ENCODE measurements around the gene SPDYE8. TPM values are rescaled to one million over a fixed set of nuclear protein-coding genes. Genes with fewer than 3 reads are reported as not detected.
"Not testable (repeated sequence)": the region's sequence is repeated elsewhere in the genome, so short reads cannot be mapped to it uniquely, and the experiment has no call there.

Gene SPDYE8, protein sequence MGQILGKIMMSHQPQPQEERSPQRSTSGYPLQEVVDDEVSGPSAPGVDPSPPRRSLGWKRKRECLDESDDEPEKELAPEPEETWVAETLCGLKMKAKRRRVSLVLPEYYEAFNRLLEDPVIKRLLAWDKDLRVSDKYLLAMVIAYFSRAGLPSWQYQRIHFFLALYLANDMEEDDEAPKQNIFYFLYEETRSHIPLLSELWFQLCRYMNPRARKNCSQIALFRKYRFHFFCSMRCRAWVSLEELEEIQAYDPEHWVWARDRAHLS
- under 1 TPM in 1 of 2 donors, not detected in 1; 0.06 TPM for total RNA-seq
- 1 to 10 TPM in 1 of 2 donors, under 1 TPM in 1; 0.36 to 1.6 TPM for polyA plus RNA-seq (ENCODE audit: insufficient read length in 2 of 2)
- long read RNA-seq, donor 1: 0 reads
- long read RNA-seq, donor 2: 0 reads
- long read RNA-seq, donor 3: 0 reads
- long read RNA-seq, donor 4: 0 reads

DNA sequence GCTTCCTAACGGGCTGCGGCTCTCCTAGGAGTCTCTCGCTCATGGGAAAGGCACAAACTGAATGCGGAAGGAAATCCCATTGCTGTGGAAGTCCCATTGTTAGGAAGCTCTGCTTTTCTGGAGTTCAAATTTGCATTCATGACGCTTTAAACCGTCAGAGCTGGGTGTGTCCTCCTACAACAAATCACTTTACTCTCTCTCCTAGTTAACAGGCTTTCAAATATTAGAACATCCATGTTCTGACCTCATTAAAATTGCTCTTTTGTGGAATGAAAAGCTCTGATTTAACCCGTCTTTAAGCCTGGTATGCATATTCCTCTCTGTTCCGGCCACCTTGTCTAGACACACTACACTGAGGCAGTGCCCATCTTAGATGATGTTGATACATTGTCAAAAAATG lies at the start of gene SPDYE8:
SPDYE8 (minus strand) TSS at position 101 of the 400 bp plus-strand sequence. CDS start 1,800 bp downstream, outside the sequence.
- H3K27me3 ChIP-seq (ENCODE audit: control insufficient read depth, insufficient read depth, low read length); H3K9me3 ChIP-seq (ENCODE audit: control insufficient read depth, insufficient read depth, low read length); H3K4me1 ChIP-seq (ENCODE audit: control insufficient read depth, insufficient read depth, low read length); DNase-seq (ENCODE audit: low read depth in 4 of 6, low spot score in 6 of 6); H3K4me3 ChIP-seq (ENCODE audit: low read depth, low read length); H3K36me3 ChIP-seq (ENCODE audit: control insufficient read depth, insufficient read depth, low read length); H3K27ac ChIP-seq (ENCODE audit: low read depth, low read length): not testable (repeated sequence)
- WGBS (ENCODE audit: insufficient coverage): no CpG with 5 or more reads among the region's 8 CpGs

DNA sequence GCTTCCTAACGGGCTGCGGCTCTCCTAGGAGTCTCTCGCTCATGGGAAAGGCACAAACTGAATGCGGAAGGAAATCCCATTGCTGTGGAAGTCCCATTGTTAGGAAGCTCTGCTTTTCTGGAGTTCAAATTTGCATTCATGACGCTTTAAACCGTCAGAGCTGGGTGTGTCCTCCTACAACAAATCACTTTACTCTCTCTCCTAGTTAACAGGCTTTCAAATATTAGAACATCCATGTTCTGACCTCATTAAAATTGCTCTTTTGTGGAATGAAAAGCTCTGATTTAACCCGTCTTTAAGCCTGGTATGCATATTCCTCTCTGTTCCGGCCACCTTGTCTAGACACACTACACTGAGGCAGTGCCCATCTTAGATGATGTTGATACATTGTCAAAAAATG lies 28.2 kb upstream of the SPDYE8 start, which contains the start of gene SPDYE11:
SPDYE11 (minus strand) TSS at position 101 of the 400 bp plus-strand sequence. CDS start 1,800 bp downstream, outside the sequence.
- not testable (repeated sequence) for H3K9me3 ChIP-seq (ENCODE audit: control insufficient read depth, insufficient read depth, low read length); H3K4me1 ChIP-seq (ENCODE audit: control insufficient read depth, insufficient read depth, low read length); H3K4me3 ChIP-seq (ENCODE audit: low read depth, low read length); H3K27ac ChIP-seq (ENCODE audit: low read depth, low read length); H3K36me3 ChIP-seq (ENCODE audit: control insufficient read depth, insufficient read depth, low read length); H3K27me3 ChIP-seq (ENCODE audit: control insufficient read depth, insufficient read depth, low read length); DNase-seq (ENCODE audit: low read depth in 4 of 6, low spot score in 6 of 6)
- WGBS (ENCODE audit: insufficient coverage): no CpG with 5 or more reads among the region's 8 CpGs

DNA sequence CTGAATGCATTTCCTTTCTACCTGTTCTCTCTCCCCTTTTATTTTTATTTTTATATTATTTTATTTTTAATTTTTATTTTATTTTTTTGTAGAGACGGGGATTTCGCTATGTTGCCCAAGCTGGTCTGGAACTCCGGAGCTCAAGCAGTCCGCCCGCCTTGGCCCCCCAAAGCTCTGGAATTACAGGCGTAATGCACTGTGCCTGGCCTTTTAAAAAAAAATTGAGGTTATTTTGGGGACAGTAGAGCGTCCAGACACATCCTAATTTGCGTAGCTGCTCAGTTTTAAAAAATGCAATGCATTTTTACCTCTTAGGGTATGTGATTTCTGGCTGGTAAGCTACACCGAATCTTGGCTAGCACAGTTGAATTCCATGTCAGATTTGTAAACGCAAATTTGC lies 23.1 kb downstream of the SPDYE8 start:
- H3K9me3 ChIP-seq (ENCODE audit: control insufficient read depth, insufficient read depth, low read length); H3K27me3 ChIP-seq (ENCODE audit: control insufficient read depth, insufficient read depth, low read length); H3K36me3 ChIP-seq (ENCODE audit: control insufficient read depth, insufficient read depth, low read length); H3K27ac ChIP-seq (ENCODE audit: low read depth, low read length); H3K4me1 ChIP-seq (ENCODE audit: control insufficient read depth, insufficient read depth, low read length): not testable (repeated sequence)
- peak in 1 of 6 donors; percentile 1 for DNase-seq (ENCODE audit: low read depth in 4 of 6, low spot score in 6 of 6)
- 18% methylated on average over 8 of the region's 10 CpGs for WGBS (ENCODE audit: insufficient coverage)
- H3K4me3 ChIP-seq (ENCODE audit: low read depth, low read length): peak overlapping the region; percentile 21

GRCh38 chr7:73005693-73006447 lies 23.7 kb downstream of the SPDYE8 start:
- H3K9me3 ChIP-seq (ENCODE audit: control insufficient read depth, insufficient read depth, low read length); H3K4me1 ChIP-seq (ENCODE audit: control insufficient read depth, insufficient read depth, low read length); H3K27me3 ChIP-seq (ENCODE audit: control insufficient read depth, insufficient read depth, low read length); H3K36me3 ChIP-seq (ENCODE audit: control insufficient read depth, insufficient read depth, low read length): not testable (repeated sequence)
- peak in 4 of 6 donors; percentile 64 to 94 (median 77) for DNase-seq (ENCODE audit: low read depth in 4 of 6, low spot score in 6 of 6)
- WGBS (ENCODE audit: insufficient coverage): 0% methylated on average over 25 of the region's 66 CpGs
- Histone ChIP-seq H3K27ac (ENCODE audit: low read depth, low read length) (peak overlapping the region; percentile 79), H3K4me3 (ENCODE audit: low read depth, low read length) (peak overlapping the region; percentile 55)

GRCh38 chr7:73005356-73005692 lies 24.2 kb downstream of the SPDYE8 start:
- WGBS (ENCODE audit: insufficient coverage): no CpG with 5 or more reads among the region's 30 CpGs

DNA sequence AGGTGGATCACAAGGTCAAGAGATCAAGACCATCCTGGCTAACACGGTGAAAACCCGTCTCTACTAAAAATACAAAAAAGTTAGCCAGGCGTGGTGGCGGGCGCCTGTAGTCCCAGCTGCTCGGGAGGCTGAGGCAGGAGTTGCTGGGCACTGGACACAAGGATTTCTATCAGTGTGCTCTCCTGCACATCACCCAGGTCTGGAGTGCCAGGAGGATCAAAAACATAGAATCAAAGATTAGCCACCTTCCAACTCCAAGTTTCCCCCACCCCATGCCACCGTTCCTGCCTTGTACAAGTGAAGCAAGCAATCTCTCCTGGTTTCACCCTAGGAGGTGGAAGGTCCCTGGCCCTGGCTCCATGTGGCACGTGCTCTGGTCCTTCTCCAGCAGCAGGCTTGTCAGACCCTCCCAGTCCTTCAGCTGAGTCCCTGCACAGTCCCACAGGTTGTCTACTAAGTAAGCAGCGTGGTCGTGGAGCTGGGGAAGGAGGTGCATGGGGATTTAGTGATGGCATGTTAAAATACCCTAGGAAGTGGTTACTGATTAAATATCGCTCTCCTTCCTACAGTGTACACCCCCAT lies 31.6 kb downstream of the SPDYE8 start:
- not testable (repeated sequence) for H3K27me3 ChIP-seq (ENCODE audit: control insufficient read depth, insufficient read depth, low read length); H3K9me3 ChIP-seq (ENCODE audit: control insufficient read depth, insufficient read depth, low read length)
- no CpG with 5 or more reads among the region's 11 CpGs for WGBS (ENCODE audit: insufficient coverage)

More at GRCh38 chr7:73005356-73005692, 24.2 kb downstream of the SPDYE8 start:
- not testable (repeated sequence) for DNase-seq (ENCODE audit: low read depth in 4 of 6, low spot score in 6 of 6); H3K27me3 ChIP-seq (ENCODE audit: control insufficient read depth, insufficient read depth, low read length); H3K4me1 ChIP-seq (ENCODE audit: control insufficient read depth, insufficient read depth, low read length); H3K9me3 ChIP-seq (ENCODE audit: control insufficient read depth, insufficient read depth, low read length); H3K36me3 ChIP-seq (ENCODE audit: control insufficient read depth, insufficient read depth, low read length)
- peak overlapping the region; percentile 67 for H3K27ac ChIP-seq (ENCODE audit: low read depth, low read length)
- peak overlapping the region; percentile 55 for H3K4me3 ChIP-seq (ENCODE audit: low read depth, low read length)

DNA sequence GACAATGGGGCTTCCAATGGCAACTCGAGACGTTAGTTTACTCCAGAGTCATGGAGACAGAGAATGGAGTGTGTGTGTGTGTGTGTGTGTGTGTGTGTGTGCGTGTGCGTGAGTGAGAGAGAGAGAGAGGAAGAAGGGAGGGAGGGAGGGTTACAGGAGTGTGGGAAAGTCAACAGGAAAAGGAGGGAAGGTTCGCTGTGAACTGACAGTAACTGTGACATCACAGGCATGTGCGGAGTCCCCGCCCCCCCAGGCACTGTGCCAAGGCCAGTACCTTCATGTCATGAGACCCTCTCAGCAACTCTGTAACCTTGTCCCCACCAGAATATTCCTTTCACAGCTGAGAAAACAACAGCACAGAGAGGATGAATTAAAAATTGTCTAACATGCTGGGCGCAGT lies 32.1 kb downstream of the SPDYE8 start:
- H3K36me3 ChIP-seq (ENCODE audit: control insufficient read depth, insufficient read depth, low read length); DNase-seq (ENCODE audit: low read depth in 4 of 6, low spot score in 6 of 6); H3K27ac ChIP-seq (ENCODE audit: low read depth, low read length); H3K9me3 ChIP-seq (ENCODE audit: control insufficient read depth, insufficient read depth, low read length); H3K27me3 ChIP-seq (ENCODE audit: control insufficient read depth, insufficient read depth, low read length); H3K4me1 ChIP-seq (ENCODE audit: control insufficient read depth, insufficient read depth, low read length); H3K4me3 ChIP-seq (ENCODE audit: low read depth, low read length): not testable (repeated sequence)
- no CpG with 5 or more reads among the region's 8 CpGs for WGBS (ENCODE audit: insufficient coverage)

More for the DNA sequence above, 31.6 kb downstream of the SPDYE8 start:
- H3K4me3 ChIP-seq (ENCODE audit: low read depth, low read length); DNase-seq (ENCODE audit: low read depth in 4 of 6, low spot score in 6 of 6); H3K4me1 ChIP-seq (ENCODE audit: control insufficient read depth, insufficient read depth, low read length); H3K36me3 ChIP-seq (ENCODE audit: control insufficient read depth, insufficient read depth, low read length); H3K27ac ChIP-seq (ENCODE audit: low read depth, low read length): not testable (repeated sequence)

DNA sequence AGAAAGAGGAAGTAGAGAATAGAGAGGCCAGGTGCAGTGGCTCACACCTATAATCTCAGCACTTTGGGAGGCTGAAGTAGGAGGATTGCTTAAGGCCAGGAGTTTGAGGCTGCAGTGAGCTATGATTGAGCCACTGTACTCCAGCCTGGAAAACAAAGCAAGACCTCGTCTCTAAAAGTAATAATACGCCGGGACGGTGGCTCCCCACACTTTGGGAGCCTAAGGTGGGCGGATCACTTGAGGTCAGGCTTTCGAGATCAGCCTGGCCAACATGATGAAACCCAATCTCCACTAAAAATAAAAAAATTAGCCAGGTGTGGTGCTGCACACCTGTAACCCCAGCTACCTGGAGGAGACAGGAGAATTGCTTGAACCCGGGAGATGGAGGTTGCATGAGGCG lies 34.1 kb downstream of the SPDYE8 start:
- DNase-seq (ENCODE audit: low read depth in 4 of 6, low spot score in 6 of 6); H3K4me1 ChIP-seq (ENCODE audit: control insufficient read depth, insufficient read depth, low read length); H3K36me3 ChIP-seq (ENCODE audit: control insufficient read depth, insufficient read depth, low read length); H3K4me3 ChIP-seq (ENCODE audit: low read depth, low read length); H3K27me3 ChIP-seq (ENCODE audit: control insufficient read depth, insufficient read depth, low read length); H3K9me3 ChIP-seq (ENCODE audit: control insufficient read depth, insufficient read depth, low read length); H3K27ac ChIP-seq (ENCODE audit: low read depth, low read length): not testable (repeated sequence)
- no CpG with 5 or more reads among the region's 8 CpGs for WGBS (ENCODE audit: insufficient coverage)

DNA sequence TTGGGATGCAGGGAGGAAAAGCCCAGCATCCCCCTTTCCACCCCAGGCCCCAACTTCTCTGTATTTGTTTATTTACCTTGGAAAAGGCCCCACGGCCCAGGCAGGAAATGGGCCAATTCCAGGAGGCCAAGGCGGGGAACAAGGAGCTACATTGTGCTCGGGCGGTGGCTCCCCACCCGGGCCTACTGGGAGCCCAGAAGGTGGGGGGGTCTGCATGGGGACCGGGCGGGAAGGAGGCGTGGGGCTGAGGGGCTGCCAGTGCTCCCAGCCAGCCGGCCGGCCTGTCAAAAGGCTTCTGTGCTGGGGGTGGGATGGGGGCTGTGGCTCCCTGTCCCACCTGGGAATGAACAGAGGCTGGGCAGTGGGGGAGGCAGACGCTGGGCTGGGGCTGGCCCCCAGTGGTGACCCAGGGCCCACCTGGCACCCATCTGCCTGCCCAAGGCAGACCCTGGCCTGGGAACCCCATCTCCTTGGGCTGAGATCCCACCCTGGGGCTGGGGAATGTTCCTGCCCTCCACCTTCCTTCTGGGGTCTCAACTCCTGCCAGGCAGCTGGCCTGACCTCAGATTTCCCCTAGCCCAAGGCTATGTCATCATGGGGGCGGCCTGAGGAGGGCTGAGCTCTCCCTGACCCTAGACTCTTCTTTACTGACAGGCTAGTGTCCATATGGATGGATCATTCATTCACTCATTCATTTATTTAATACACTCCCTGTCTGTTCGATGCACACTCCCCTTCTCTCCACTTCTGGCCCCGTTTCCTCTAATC lies 39.2 kb downstream of the SPDYE8 start:
- not testable (repeated sequence) for H3K4me3 ChIP-seq (ENCODE audit: low read depth, low read length); H3K27me3 ChIP-seq (ENCODE audit: control insufficient read depth, insufficient read depth, low read length); H3K27ac ChIP-seq (ENCODE audit: low read depth, low read length); DNase-seq (ENCODE audit: low read depth in 4 of 6, low spot score in 6 of 6); H3K4me1 ChIP-seq (ENCODE audit: control insufficient read depth, insufficient read depth, low read length); H3K36me3 ChIP-seq (ENCODE audit: control insufficient read depth, insufficient read depth, low read length); H3K9me3 ChIP-seq (ENCODE audit: control insufficient read depth, insufficient read depth, low read length)
- WGBS (ENCODE audit: insufficient coverage): no CpG with 5 or more reads among the region's 14 CpGs
